ENCODE results near the gene CISH.
A peak's percentile ranks its signal among the peaks of the same experiment; 100 is the strongest.

The CISH gene

GRCh38 chr3:50637011-50637410, 25.4 kb upstream of the CISH start:
- DNase-seq (ENCODE audit: low read depth in 3 of 3) = no peak

- DNase-seq (ENCODE audit: low read depth in 3 of 3) = no peak
Observed at GRCh38 chr3:50635066-50635465, 23.5 kb upstream of the CISH start.

- no peak for DNase-seq (ENCODE audit: low read depth in 3 of 3)
Observed at GRCh38 chr3:50633230-50633790, 21.7 kb upstream of the CISH start.

GRCh38 chr3:50632450-50632849, 20.9 kb upstream of the CISH start:
- DNase-seq (ENCODE audit: low read depth in 3 of 3) = no peak

- no peak for DNase-seq (ENCODE audit: low read depth in 3 of 3)
Observed at GRCh38 chr3:50630877-50631276, 19.3 kb upstream of the CISH start.

- no peak for DNase-seq (ENCODE audit: low read depth in 3 of 3)
Observed at GRCh38 chr3:50630394-50630793, 18.8 kb upstream of the CISH start.

- no peak for DNase-seq (ENCODE audit: low read depth in 3 of 3)
Observed at GRCh38 chr3:50628601-50629000, 17.0 kb upstream of the CISH start.

- no peak for DNase-seq (ENCODE audit: low read depth in 3 of 3)
Observed at GRCh38 chr3:50627407-50628051, 16.0 kb upstream of the CISH start.

GRCh38 chr3:50626401-50626800, 14.8 kb upstream of the CISH start:
- DNase-seq (ENCODE audit: low read depth in 3 of 3) = no peak

GRCh38 chr3:50625231-50626182, 13.9 kb upstream of the CISH start:
- DNase-seq (ENCODE audit: low read depth in 3 of 3) = no peak

GRCh38 chr3:50624634-50625033, 13.1 kb upstream of the CISH start:
- DNase-seq (ENCODE audit: low read depth in 3 of 3) = no peak

GRCh38 chr3:50623840-50624474, 12.4 kb upstream of the CISH start:
- peak in 1 of 3 donors; percentile 55 for DNase-seq (ENCODE audit: low read depth in 3 of 3)

GRCh38 chr3:50622881-50623280, 11.3 kb upstream of the CISH start:
- no peak for DNase-seq (ENCODE audit: low read depth in 3 of 3)

GRCh38 chr3:50620820-50621219, 9.2 kb upstream of the CISH start:
- DNase-seq (ENCODE audit: low read depth in 3 of 3) = no peak

- DNase-seq (ENCODE audit: low read depth in 3 of 3) = no peak
Observed at GRCh38 chr3:50620420-50620819, 8.8 kb upstream of the CISH start.

- DNase-seq (ENCODE audit: low read depth in 3 of 3) = no peak
Observed at GRCh38 chr3:50617911-50618481, 6.4 kb upstream of the CISH start.

GRCh38 chr3:50617096-50617791, 5.7 kb upstream of the CISH start, which contains the start of gene MAPKAPK3:
TSS of gene MAPKAPK3 (plus strand) at chr3:50617151. CDS start at chr3:50617566, 415 bp downstream.
- DNase-seq (ENCODE audit: low read depth in 3 of 3) = peak in 1 of 3 donors; percentile 17

- peak; percentile 87 to 93 (median 88) for DNase-seq (ENCODE audit: low read depth in 3 of 3)
Observed at GRCh38 chr3:50616770-50617095, 5.2 kb upstream of the CISH start.

- DNase-seq (ENCODE audit: low read depth in 3 of 3) = peak in 2 of 3 donors; percentile 75 to 79
Observed at GRCh38 chr3:50616003-50616769, 4.6 kb upstream of the CISH start.

GRCh38 chr3:50615190-50615589, 3.6 kb upstream of the CISH start:
- no peak for DNase-seq (ENCODE audit: low read depth in 3 of 3)
